ENCODE results near the gene VPREB3. TPM values are rescaled to one million over a fixed set of nuclear protein-coding genes. Genes with fewer than 3 reads are reported as not detected.
A peak's percentile ranks its signal among the peaks of the same experiment; 100 is the strongest.

The VPREB3 gene
- polyA plus RNA-seq, 1 donor from 2014 or later = 1,081 TPM

- Mint-ChIP-seq H3K36me3 (no peaks in the 10 kb centered on the region), H3K27me3 (no peaks in the 10 kb centered on the region), H3K9me3 (no peaks in the 10 kb centered on the region), H3K4me3 (peak overlapping the region; percentile 89 to 96 (median 94)), H3K27ac (peak overlapping the region; percentile 90 to 94 (median 92)), H3K4me1 (peaks cover 21 to 28% (median 23%) of the 10 kb centered on the region in 3 donors)
Measured at GRCh38 chr22:23787600-23787896, 33.3 kb upstream of the VPREB3 start.

- H3K27me3 Mint-ChIP-seq = no peaks in the 10 kb centered on the region
- H3K4me1 Mint-ChIP-seq = peaks cover 21 to 28% (median 23%) of the 10 kb centered on the region in 3 donors
- H3K36me3 Mint-ChIP-seq = no peaks in the 10 kb centered on the region
- peak within 1 kb of the TSS; percentile 89 to 96 (median 94) for H3K4me3 Mint-ChIP-seq
- H3K27ac Mint-ChIP-seq = peak within 1 kb of the TSS; percentile 90 to 94 (median 92)
- no peaks in the 10 kb centered on the region for H3K9me3 Mint-ChIP-seq
Measured at GRCh38 chr22:23786752-23787599, 32.8 kb upstream of the VPREB3 start, which contains the start of gene SMARCB1. Gene SMARCB1, plus strand, starts transcription at chr22:23786966. Its CDS starts 204 bp downstream, at chr22:23787170.

GRCh38 chr22:23786261-23786710 is 32.1 kb upstream of the VPREB3 start:
- Mint-ChIP-seq H3K9me3 (no peaks in the 10 kb centered on the region), H3K27ac (peak overlapping the region; percentile 90 to 94 (median 92)), H3K4me3 (peak overlapping the region; percentile 89 to 96 (median 94)), H3K4me1 (peaks cover 21 to 26% (median 22%) of the 10 kb centered on the region in 3 donors), H3K27me3 (no peaks in the 10 kb centered on the region), H3K36me3 (no peaks in the 10 kb centered on the region)

- no peaks in the 10 kb centered on the region for H3K36me3 Mint-ChIP-seq
Measured at GRCh38 chr22:23784215-23784732, 30.0 kb upstream of the VPREB3 start.

GRCh38 chr22:23783265-23784150 is 29.3 kb upstream of the VPREB3 start:
- no peaks in the 10 kb centered on the region for H3K27me3 Mint-ChIP-seq
- peaks cover 13 to 16% (median 15%) of the 10 kb centered on the region in 3 donors for H3K4me1 Mint-ChIP-seq
- no peak overlapping the region for H3K4me3 Mint-ChIP-seq
- H3K27ac Mint-ChIP-seq = peak overlapping the region in 1 of 3 donors; percentile 16
- no peaks in the 10 kb centered on the region for H3K9me3 Mint-ChIP-seq
- no peaks in the 10 kb centered on the region for H3K36me3 Mint-ChIP-seq

More at GRCh38 chr22:23784215-23784732, 30.0 kb upstream of the VPREB3 start:
- peak overlapping the region in 2 of 3 donors; percentile 58 to 71 for H3K27ac Mint-ChIP-seq
- peaks cover 15 to 18% (median 15%) of the 10 kb centered on the region in 3 donors for H3K4me1 Mint-ChIP-seq
- no peaks in the 10 kb centered on the region for H3K27me3 Mint-ChIP-seq
- no peaks in the 10 kb centered on the region for H3K9me3 Mint-ChIP-seq
- no peak overlapping the region for H3K4me3 Mint-ChIP-seq

GRCh38 chr22:23782703-23783102 is 28.5 kb upstream of the VPREB3 start:
- peaks cover 9 to 10% (median 9%) of the 10 kb centered on the region in 3 donors for H3K4me1 Mint-ChIP-seq
- no peaks in the 10 kb centered on the region for H3K27me3 Mint-ChIP-seq
- H3K9me3 Mint-ChIP-seq = no peaks in the 10 kb centered on the region
- peak overlapping the region in 1 of 3 donors; percentile 13 for H3K27ac Mint-ChIP-seq
- no peaks in the 10 kb centered on the region for H3K36me3 Mint-ChIP-seq
- no peak overlapping the region for H3K4me3 Mint-ChIP-seq

GRCh38 chr22:23782252-23782651 is 28.0 kb upstream of the VPREB3 start:
- no peak overlapping the region for H3K27ac Mint-ChIP-seq
- H3K27me3 Mint-ChIP-seq = no peaks in the 10 kb centered on the region
- H3K4me1 Mint-ChIP-seq = peaks cover 4 to 6% (median 6%) of the 10 kb centered on the region in 3 donors
- H3K9me3 Mint-ChIP-seq = no peaks in the 10 kb centered on the region
- no peak overlapping the region for H3K4me3 Mint-ChIP-seq
- no peaks in the 10 kb centered on the region for H3K36me3 Mint-ChIP-seq

GRCh38 chr22:23781511-23782183 is 27.4 kb upstream of the VPREB3 start:
- H3K4me3 Mint-ChIP-seq = no peak overlapping the region
- no peaks in the 10 kb centered on the region for H3K27me3 Mint-ChIP-seq
- H3K4me1 Mint-ChIP-seq = peaks cover 4 to 6% (median 6%) of the 10 kb centered on the region in 3 donors
- H3K27ac Mint-ChIP-seq = peak overlapping the region in 1 of 3 donors; percentile 48
- no peaks in the 10 kb centered on the region for H3K36me3 Mint-ChIP-seq
- no peaks in the 10 kb centered on the region for H3K9me3 Mint-ChIP-seq

GRCh38 chr22:23781065-23781464 is 26.8 kb upstream of the VPREB3 start:
- Mint-ChIP-seq H3K4me3 (peak overlapping the region in 1 of 4 donors; percentile 38), H3K36me3 (no peaks in the 10 kb centered on the region), H3K27ac (peak overlapping the region in 1 of 3 donors; percentile 48), H3K4me1 (peaks cover 0 to 1% (median 0%) of the 10 kb centered on the region in 3 donors), H3K9me3 (no peaks in the 10 kb centered on the region), H3K27me3 (no peaks in the 10 kb centered on the region)

GRCh38 chr22:23780146-23780748 is 26.0 kb upstream of the VPREB3 start:
- Mint-ChIP-seq H3K4me1 (peaks cover 0 to 1% (median 0%) of the 10 kb centered on the region in 3 donors), H3K4me3 (no peak overlapping the region), H3K36me3 (no peaks in the 10 kb centered on the region), H3K27me3 (no peaks in the 10 kb centered on the region), H3K27ac (peak overlapping the region in 1 of 3 donors; percentile 48), H3K9me3 (no peaks in the 10 kb centered on the region)

- no peak overlapping the region for H3K27ac Mint-ChIP-seq
- no peaks in the 10 kb centered on the region for H3K36me3 Mint-ChIP-seq
- H3K4me3 Mint-ChIP-seq = peak overlapping the region in 1 of 4 donors; percentile 66
- peaks cover 0 to 1% (median 0%) of the 10 kb centered on the region in 3 donors for H3K4me1 Mint-ChIP-seq
- H3K9me3 Mint-ChIP-seq = no peaks in the 10 kb centered on the region
- H3K27me3 Mint-ChIP-seq = no peaks in the 10 kb centered on the region
Measured at GRCh38 chr22:23779731-23780130, 25.5 kb upstream of the VPREB3 start.

- H3K4me1 Mint-ChIP-seq = peaks cover 0 to 1% (median 0%) of the 10 kb centered on the region in 3 donors
Measured at GRCh38 chr22:23779083-23779482, 24.9 kb upstream of the VPREB3 start.

GRCh38 chr22:23778577-23778900 is 24.3 kb upstream of the VPREB3 start:
- Mint-ChIP-seq H3K9me3 (no peaks in the 10 kb centered on the region), H3K36me3 (no peaks in the 10 kb centered on the region), H3K4me3 (no peak overlapping the region), H3K27ac (no peak overlapping the region), H3K4me1 (peaks cover 0 to 1% (median 0%) of the 10 kb centered on the region in 3 donors), H3K27me3 (no peaks in the 10 kb centered on the region)

More at GRCh38 chr22:23779083-23779482, 24.9 kb upstream of the VPREB3 start:
- H3K36me3 Mint-ChIP-seq = no peaks in the 10 kb centered on the region
- H3K4me3 Mint-ChIP-seq = no peak overlapping the region
- no peaks in the 10 kb centered on the region for H3K9me3 Mint-ChIP-seq
- H3K27ac Mint-ChIP-seq = no peak overlapping the region
- H3K27me3 Mint-ChIP-seq = no peaks in the 10 kb centered on the region

Data from IgD-negative memory B cell (primary cell).